SW480 (cell line): ENCODE measurements around the gene KREMEN1.

Experiments
- DNase-seq: peaks from one replicate; pipeline ENCODE4 v3.0.0-alpha.2; 2016; ENCODE audit warnings: low spot score

Gene KREMEN1

DNA sequence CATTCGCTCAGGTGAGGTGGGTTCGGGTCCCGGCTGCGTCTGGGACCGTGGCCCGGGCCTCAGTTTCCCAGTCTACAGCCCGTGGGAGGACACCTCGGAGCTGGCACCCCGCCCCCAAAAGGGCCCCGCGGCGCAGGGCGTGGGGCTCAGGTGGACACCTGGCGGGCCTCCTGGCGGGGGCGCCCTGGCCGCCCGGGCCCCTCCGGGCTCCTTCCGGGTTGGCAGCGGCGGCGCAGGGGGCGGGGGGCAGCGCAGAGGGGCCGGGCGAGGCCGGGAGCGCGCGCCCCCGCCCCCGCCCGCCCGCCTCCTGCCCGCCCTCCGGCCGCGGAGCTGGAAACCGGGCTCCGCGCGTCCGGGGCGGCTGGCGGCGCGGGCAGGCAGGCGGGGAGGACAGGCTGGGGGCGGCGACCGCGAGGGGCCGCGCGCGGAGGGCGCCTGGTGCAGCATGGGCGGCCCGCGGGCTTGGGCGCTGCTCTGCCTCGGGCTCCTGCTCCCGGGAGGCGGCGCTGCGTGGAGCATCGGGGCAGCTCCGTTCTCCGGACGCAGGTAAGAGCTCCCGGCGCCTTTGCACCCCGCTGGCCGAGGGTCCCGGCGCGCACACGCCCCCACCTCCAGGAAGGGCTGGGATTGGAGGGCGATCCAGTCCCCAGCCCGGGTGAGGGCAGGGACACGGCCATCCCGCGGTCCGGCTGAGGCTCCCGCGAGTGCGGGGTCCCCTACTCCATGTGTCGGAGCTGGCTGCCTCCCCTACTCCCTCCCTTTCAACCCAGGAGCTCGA is 132.9 kb downstream of the KREMEN1 start, which contains the start of gene EMID1:
TSS of gene EMID1 (plus strand) at position 303 of the 778 bp plus-strand sequence. CDS start at position 446, 143 bp downstream.
- peak; percentile 26 for DNase-seq

GRCh38 chr22:29206372-29207242 is 133.8 kb downstream of the KREMEN1 start:
- DNase-seq = no peak

GRCh38 chr22:29207243-29207550 is 134.4 kb downstream of the KREMEN1 start:
- no peak for DNase-seq

DNA sequence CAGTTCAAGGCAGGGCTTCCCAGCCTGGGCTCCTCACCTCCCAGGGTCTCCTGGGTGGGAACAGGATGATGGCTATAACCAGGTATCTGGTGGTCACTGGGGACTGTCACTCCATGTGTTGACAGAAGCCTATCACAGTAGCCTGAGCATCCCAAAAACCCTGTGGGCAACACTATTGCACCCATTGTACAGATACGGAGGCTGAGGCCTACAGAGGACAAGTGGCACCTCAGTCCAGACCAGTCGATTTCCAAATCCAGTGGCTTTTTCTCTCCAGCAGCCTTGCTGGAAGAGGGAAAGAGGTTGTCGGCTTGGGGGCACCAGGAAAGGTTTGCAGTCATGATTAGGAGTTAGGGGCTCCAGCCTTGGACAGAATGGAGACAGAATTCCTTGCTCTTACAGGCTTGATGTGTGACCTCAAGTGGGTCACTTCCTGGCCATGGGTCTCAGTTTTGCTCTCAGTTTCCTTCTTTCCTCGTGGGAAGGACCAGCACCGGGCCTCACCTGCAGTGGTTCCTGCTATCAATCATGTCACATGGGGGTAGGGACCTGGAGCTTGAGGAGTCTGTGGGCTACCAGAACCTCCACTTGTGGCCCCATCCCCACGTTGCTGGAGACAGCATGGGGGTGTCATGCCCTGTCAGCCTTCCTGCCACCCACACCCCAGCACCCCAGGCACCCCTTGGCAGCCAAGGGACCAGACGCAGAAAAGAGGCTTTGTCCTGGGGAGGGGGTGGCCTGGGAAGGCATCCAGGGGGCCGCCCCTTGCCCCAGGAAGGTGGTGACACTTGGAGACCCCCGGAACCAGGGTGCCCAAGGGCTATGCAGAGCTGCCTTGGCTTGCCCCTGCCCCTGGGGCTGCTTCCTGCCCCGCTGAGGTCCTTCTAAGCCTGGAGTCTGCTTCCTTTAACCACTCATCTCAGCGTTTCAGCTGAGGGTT is 135.0 kb downstream of the KREMEN1 start:
- DNase-seq = no peak

DNA sequence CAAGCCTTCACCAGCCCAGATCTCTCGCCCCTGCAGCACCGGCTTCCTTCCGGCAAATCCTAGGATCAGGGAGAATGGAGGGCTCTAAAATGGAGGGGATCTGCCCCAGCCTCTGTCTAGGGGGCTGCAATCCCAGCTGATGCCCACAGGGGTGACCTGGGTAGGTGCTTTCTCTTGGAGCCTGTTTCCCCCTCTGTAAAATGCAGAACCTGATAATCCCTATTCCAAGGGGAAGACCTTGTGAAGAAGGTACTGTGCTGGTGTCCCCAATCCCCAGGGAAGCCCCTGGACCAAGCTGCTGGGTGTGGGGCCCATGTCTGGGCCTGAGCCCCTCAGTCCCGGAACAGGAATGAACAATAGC is 135.6 kb downstream of the KREMEN1 start:
- no peak for DNase-seq

GRCh38 chr22:29208879-29209623 is 136.2 kb downstream of the KREMEN1 start:
- no peak for DNase-seq

GRCh38 chr22:29209624-29209929 is 136.7 kb downstream of the KREMEN1 start:
- DNase-seq = no peak

- DNase-seq = no peak
Measured at GRCh38 chr22:29211066-29211465, 138.2 kb downstream of the KREMEN1 start.

DNA sequence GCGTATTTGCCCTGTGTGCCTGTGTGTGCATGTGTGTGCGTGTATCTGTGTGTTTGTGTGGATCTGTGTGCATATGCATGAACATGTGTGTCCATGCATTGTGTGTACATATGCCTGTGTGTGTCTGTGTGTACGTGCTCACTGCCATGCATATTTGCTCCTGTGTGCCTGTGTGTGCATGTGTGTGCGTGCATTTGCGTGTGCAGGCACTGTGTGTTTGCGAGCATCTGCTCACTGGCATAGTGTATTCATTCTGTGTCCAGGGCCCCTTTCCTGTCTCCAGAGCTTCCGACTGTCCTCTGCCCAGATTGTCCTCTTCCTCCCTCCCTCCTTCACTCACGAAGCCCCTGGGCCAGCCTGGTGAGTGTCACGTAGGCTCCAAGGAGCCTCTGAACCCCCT is 138.6 kb downstream of the KREMEN1 start:
- DNase-seq = no peak

- no peak for DNase-seq
Measured at GRCh38 chr22:29212743-29213142, 139.9 kb downstream of the KREMEN1 start.

DNA sequence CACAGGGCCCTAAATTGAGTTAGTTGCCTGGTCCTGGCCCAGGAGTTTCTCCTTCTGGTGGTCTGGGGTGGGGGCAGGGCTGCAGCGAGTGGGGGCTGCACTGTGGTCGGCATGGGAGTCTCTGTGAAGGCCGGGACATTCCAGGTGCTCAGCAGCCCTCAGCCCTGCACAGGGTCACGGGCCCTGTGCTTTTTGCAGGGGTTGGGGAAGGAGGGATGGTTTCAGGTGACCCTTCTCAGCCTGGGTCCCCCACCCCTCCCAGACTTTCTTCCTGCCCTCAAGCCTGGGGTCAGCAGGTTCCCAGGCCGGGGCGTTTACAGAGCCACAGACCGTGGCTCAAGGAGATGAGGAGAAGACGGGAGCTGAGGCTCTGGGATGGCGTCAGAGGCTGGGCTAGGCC is 140.7 kb downstream of the KREMEN1 start:
- DNase-seq = no peak

- DNase-seq = no peak
Measured at GRCh38 chr22:29214232-29214631, 141.4 kb downstream of the KREMEN1 start.

DNA sequence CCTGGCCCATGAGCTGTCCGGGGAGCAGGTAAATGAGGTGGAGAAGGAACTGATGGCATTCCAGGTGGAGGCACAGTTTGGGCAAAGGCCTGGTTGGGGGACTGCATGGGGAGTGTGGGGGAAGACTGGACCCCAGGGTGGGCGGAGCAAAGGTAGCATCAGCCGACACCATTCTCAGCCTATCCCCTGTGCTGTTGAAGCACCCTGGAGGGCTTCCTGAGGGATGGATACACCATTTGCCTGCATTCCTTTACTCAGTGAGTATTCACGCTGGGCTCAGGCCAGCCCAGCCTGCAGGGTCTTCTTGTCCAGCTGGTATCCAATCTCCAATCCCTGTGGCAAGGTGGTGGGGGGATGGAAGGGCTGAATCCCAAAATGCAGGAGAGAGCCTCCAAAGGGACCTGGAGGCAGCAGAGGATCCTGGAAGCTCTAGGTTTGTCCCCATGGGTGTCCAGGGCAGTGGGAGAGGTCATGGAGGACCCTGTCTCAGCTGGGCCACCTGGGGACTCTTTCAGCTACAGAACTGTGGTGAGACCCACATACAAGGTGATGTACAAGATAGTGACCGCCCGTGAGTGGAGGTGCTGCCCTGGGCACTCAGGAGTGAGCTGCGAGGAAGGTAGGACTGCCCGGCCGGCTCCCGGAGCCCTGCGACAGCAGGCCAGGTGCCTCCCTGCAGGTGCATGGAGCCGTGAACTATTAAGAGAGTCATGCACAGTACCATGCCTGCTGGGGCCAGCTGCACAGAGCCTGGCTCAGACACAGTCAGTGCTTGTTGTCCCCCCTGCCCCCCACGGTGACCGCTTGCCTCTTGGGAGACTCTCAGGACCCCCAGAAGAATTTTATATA is 142.4 kb downstream of the KREMEN1 start:
- no peak for DNase-seq

DNA sequence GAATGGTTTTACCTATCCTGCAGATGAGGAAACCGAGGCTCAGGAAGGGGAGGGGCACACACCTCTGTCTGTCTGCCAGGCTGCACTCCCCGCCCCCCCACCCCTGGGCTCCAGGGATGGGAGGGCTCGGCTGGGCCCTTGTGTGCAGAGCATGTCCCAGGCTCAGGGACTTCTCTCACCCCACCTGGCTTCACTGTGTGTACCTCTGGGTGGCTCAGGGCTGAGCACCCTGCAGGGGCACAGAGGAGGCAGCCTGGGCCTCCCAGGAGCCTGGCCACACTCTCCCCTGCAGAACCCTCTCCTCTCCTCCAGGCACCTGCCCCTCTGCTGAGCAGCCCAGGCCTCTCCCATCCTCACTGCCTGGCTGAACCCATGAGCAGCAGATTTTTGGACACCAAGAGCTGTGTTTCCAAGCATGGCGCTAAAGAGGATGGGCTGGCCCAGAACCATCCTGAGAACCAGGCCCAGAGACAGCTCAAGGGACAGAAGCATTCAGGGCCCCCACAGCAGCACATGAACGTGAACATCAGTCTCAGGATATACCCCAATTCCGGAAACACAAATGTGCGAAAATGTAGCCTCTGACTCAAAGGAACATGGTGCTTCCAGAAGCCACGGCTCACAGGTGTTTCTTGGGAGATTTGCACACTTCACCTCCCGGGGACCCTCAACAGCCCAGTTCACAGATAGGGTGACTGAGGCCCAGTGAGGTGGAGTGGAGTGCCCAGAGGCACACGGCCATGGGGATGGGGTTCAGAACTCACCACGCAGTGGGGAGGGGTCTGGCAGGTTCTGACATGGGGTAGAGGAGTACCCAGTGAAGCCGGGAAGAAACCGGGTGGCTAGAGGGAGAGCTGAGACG is 143.4 kb downstream of the KREMEN1 start:
- no peak for DNase-seq

DNA sequence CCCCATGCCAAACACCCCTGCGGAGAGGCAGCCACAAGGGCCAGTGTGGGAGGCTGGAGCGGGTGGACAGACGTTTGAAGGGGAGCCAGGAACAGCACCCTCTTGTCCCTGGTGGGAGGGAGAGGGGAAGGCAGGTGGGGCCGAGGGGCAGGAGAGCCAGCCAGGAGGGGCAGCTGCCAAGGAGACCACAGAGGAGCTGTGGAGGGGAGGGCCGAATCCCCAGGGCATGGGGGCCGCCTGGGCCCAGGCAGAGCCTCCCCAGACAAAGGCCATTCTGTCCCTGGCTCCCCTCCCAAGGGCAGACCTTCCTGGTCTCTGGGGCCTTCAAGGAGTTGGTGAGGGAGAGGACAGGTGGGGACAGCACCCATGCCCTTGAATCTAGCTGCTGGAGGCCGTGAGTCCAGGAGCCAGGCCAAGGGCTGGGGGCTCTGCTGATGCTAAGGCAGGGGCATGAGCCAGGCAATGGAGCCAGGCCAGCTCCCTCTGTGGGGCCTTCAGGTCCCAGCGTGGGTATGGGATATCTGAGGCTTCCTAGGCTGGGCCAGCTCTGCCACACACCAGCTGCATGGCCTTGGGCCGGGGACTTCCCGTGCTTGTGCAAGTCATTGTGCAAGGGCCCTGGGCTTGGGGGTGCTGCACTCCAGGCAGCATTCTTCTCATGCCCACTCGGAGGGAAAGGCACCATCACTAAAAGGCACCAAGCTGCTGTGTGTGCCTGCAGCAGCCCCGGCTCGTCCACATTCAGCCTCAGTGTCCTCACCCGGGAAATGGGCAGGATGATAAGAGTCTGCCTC is 144.2 kb downstream of the KREMEN1 start:
- DNase-seq = no peak
